GM18502 (cell line): ENCODE results near the gene SWT1.
A peak's percentile ranks its signal among the peaks of the same experiment; 100 is the strongest.
"Not testable (repeated sequence)": the region's sequence is repeated elsewhere in the genome, so short reads cannot be mapped to it uniquely, and the experiment has no call there.

Source experiments
- ATAC-seq: cut with Tn5 transposase; IDR thresholded peaks from one replicate; pipeline ENCODE4 v1.9.1; 2021; ENCODE audit warnings: mild to moderate bottlenecking; ENCODE audit not compliant: unreplicated experiment, poor library complexity

Gene SWT1

DNA sequence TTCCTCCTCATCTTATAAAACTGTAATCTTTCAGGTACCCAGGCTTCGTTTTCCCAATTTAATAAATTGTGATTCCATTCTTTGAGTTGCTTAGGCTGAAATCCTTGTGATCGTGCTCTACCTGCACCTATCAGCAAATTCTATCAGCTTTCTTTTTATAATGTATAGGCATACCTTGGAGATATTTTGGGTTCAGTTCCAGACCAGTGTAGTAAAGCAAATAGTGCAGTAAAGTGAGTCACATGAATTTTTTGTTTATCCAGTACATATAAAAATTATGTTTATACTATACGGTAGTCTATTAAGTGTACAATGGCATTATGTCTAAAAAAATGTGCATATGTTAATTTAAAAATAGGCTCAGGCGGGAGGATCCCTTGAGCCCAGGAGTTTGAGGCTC is 5.5 kb downstream of the SWT1 start:
- no peak for ATAC-seq

DNA sequence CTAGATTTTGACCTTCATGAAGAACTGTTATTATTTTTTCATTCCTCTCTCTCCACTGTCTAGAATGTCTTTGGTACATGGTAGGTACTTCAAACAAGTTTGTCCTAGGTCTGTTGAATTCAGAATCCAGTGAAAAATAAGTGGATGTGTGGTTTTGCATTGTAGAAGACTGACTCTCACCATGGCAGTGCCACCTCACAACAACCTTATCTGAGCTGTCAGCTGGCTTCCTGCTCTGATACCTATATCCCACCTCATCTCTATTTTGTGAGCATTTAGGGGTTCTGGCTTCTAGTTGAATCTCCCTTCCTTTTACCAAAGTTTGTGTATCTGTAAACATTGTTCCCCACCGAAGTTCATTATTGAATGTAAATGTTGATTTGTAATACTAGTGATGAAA is 9.1 kb downstream of the SWT1 start:
- ATAC-seq = no peak

DNA sequence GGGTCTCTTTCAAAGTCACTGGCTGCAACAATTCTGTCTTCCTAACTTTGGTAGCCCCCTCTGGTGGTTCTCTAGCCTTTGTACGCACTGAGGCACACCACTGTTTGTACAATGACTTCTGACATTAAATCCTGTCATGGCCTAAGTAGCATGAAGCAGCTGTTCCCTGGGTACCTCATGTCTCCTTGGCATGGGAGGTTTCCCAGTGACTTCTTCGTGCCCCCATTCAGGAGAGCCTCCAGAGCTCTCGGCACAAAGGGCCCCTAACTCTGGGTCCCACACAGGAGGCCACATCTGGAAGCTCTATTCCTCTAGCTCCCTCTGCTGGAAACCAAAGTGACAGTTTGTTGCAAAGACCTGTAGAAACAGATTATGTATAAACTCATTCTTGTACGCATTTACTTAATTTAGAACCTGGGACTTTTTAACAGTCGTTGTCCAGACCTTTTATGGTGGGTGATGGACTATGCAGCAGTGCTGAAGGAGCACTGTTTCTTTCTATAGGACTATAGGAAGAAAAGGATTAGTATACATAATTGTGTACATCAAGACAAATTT is 13.4 kb downstream of the SWT1 start:
- ATAC-seq = peak; percentile 92

DNA sequence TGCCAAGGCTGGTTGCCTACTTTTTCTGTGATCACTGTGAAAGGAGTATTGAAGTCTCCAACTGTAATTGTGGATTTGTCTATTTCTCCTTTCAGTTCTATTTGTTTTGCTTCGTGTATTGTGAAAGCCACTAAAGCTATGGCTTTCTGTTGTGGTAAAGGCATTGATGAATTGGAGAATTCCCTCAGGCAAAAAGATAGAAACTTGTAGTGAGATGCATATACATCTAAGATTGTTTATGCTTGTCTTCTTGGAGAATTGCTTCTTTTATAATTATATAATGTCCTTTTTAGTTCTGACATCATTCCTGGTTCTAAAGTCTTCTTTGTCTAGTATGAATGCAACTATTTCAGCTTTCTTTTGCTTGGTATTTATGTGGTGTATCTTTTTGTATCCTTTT is 36.8 kb downstream of the SWT1 start:
- ATAC-seq = no peak

DNA sequence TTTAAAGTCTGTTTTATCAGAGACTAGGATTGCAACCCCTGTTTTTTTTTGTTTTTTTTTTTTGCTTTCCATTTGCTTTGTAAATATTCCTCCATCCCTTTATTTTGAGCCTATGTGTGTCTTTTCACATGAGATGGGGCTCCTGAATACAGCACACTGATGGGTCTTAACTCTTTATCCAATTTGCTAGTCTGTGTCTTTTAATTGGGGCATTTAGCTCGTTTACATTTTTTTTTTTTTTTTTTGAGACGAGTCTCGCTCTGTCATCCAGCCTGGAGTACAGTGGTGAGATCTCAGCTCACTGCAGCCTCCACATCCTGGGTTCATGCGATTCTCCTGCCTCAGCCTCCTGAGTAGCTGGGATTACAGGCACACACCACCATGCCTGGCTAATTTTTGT is 41.7 kb downstream of the SWT1 start:
- not testable (repeated sequence) for ATAC-seq

DNA sequence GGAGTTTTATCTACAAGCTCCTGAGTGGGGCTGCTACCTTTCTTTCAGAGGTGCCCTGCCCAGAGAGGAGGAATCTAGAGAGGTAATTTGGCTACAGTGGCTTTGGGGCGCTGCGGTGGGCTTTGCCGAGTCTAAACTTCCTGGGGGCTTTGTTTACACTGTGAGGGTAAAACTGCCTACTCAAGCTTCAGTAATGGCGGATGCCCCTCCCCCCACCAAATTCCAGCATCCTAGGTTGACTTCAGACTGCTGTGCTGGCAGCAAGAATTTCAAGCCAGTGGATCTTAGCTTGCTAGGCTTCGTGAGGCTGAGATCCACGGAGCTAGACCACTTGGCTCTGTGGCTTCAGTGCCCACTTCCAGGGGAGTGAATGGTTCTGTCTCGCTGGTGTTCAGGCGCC is 43.9 kb downstream of the SWT1 start:
- ATAC-seq = no peak

DNA sequence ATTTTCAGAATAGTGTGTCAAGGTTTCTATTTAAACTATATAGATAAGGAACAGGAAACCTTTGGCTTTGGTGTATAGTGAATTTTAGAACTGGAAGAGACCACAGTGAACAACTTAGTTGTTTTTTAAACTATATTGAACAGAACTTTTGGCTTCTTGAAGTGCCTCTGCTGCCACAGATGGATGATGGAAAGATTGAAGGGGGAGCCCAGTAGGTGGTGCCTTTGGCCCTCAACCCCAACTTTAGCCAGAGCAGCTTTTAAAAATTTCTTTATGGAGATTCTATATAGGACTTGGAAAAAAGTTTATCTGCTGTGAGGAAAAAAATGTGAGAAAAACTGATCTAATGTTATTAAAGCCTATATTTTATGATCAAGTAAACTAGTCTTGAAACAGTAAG is 50.2 kb downstream of the SWT1 start:
- no peak for ATAC-seq

DNA sequence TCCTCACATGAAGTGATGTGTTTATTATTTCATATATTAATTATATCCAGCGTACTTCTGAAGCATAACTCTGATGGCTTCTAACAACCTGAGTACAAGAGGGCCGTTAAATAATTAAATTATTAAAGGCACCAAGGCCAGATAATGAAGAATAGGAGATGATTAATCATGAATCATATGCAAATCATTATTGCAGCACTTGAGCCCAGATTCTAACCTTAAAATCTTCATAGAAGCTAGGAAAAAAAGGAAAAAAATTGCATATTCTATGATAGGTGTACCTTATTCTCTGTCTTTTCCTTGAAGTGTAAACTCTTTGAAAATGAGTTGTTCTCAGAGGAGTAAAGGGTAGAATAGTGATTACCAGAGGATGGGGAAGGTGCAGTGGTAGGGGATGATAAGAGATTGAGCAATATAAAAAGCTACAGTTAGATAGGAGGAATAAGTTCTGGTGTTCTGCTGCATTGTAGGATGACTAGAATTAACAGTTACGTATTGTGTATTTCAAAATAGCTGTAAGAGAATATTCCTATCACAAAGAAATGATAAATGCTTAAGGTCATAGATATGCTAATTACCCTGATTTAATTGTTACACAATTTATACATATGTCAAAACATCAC is 51.1 kb downstream of the SWT1 start:
- no peak for ATAC-seq

DNA sequence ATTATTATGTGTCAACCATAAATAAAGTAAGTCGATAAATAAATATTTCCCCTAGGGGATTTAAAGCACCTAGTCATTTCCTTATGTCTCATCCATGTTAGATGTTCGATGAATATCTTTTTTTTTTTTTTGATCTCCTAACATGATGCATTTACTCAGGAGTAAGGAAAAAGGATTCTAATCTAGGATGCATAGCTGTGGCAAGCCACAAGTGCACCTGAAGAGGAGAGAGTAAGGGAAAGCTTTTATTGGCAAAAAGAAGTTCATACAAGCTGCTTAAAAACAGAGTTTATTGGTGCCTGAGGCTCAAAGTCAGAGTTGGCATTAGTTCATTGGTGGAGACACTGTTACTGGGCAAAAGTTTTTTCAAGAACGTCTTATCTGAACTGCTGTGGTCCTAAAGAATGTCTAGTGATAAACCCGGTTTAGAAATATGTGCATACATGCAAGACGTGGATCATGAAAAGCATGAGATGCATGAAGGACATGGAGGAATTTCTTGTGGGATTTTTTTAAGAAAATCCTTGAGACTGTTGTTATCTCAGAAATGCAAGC is 51.7 kb downstream of the SWT1 start:
- ATAC-seq = no peak

DNA sequence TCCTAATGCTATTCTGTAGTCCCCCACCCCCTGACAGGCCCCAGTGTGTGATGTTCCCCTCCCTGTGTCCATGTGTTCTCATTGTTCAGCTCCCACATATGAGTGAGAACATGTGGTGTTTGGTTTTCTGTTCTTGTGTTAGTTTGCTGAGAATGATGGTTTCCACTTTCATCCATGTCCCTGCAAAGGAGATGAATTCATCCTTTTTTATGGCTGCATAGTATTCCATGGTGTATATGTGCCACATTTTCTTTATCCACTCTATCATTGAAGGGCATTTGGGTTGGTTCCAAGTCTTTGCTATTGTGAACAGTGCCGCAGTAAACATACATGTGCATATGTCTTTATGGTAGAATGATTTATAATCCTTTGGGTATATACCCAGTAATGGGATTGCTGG is 52.4 kb downstream of the SWT1 start:
- ATAC-seq = not testable (repeated sequence)

DNA sequence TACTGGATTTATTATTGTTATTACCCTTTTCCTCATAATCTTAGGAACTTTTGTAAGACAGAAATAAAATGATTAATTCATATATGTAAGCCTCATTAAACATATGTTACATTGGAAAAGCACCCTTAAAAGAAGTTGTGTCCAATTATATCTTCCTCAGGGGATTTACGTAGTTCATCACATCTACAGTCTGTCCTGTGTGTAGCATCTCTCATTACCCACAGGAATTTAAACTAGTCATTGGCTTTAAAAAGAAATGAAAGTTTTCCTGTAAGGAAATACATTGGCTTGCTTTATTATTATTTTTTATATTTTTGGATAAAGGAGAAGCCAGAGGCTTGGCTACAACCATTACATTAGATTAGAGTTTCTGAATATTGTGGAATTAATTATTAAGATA is 56.1 kb downstream of the SWT1 start:
- no peak for ATAC-seq

DNA sequence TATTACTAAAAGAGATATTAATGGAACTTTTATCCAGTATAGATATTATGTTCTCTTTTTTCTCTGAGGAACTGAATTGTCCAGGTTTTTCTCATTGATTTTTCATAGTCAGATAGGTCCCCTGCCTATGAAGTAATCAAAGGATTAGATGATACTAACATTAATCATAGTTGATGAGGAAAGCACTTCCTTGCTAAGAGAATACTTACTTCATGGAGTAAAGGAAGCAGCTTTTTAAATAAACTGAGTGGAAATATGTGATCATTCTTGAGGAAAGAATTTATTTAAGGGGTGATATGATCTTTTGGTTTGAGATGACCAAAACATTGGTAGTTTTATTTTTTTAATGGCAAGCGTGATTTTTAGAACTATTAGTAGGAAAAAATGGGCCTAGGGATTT is 58.9 kb downstream of the SWT1 start:
- ATAC-seq = no peak

DNA sequence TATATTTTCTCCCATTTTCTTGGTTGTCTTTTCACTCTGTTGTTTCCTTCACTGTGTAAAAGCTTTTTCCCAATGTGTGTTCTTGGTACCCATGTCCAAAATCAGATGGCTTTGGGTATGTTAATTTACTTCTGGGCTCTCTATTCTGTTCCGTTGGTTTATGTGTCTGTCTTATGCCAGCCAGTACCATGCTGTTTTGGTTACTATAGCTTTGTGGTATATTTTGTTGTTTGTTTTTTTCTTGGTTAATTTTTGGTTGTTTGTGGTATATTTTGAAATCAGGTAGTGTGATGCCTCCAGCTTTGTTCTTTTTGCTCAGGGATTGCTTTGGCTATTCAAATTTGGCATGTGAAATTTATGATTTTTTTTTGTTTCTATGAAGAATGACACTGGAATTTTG is 67.2 kb downstream of the SWT1 start:
- ATAC-seq = no peak

DNA sequence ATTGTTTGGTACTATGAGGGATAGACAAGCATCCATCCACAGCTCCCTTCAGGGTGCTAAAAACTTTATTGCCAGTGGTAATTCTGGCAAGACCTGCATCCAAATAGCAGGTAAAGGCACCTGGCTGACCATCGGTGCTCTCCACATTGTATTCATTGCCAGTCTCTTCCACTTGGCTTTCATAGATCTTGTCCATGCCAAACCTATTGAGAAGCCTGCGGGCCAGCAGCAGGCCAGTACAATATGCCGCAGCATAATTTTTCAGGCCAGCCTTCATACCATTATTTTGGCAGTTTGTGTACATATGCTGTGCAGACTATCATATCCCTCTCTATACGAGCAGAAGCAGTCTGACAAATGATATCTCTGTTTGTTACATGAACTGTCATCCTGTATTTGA is 70.2 kb downstream of the SWT1 start:
- ATAC-seq = no peak

DNA sequence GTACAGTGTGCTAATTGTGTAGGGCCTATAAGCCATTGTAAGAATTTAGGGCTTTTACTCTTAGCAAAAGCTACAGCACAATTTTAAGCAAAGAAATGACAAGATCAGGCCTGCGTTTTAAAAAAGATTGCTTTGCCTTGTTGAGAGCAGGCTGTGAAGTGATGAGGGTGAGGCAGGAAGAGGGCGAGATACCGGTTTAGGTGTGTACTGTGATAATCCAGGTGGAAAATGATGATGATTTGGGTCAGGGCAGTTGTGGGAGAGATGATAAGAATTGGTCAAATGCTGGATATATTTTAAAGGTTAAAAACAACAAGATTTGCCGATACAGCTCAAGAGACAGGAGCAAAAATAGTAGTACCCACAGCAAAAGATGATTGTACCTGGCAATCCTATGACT is 72.0 kb downstream of the SWT1 start:
- ATAC-seq = no peak

DNA sequence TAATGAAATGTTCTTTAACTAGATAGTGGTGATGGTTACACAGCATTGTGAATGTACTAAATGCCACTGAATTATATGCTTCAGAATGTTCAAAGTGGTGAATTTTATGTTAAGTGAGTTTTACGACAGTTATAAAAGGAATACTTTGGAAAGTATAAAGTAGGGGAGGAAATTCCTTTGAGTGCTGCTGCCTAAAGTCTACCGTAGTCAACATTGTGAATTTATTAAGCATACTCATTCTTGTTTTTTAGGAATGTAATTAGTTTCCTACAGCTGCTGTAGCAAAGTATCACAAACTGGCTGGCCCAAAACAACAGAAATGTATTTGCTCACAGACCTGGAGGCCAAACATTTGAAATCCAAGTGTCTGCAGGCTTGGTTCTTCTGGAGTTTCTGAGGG is 73.0 kb downstream of the SWT1 start:
- no peak for ATAC-seq

DNA sequence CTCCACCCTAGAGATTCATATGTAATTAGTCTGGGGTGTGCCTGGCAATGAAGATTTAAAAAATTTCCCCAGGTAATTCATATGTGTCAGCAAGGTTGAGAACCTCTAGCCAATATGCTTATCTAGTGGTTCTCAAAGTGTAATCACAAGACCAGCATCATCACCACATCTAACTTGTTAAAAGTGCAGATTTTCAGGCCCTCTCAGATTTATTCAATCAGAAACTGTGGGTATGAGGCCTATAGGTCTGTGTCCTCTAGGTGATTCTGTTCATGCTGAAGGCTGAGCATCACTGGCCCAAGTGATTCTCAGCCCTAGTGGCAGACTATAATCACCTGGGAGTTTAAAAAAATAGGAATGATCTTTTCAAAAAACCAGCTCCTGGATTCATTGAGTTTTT is 75.9 kb downstream of the SWT1 start:
- ATAC-seq = no peak

DNA sequence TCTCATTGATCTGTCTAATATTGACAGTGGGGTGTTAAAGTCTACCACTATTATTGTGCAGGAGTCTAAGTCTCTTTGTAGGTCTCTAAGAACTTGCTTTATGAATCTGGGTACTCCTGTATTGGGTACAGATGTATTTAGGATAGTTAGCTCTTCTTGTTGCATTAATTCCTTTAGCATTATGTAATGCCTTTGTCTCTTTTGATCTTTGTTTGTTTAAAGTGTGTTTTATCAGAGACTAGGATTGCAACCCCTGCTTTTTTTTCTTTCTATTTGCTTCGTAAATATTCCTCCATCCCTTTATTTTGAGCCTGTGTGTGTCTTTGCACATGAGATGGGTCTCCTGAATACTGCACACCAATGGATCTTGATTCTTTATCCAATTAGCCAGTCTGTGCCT is 77.2 kb downstream of the SWT1 start:
- not testable (repeated sequence) for ATAC-seq

DNA sequence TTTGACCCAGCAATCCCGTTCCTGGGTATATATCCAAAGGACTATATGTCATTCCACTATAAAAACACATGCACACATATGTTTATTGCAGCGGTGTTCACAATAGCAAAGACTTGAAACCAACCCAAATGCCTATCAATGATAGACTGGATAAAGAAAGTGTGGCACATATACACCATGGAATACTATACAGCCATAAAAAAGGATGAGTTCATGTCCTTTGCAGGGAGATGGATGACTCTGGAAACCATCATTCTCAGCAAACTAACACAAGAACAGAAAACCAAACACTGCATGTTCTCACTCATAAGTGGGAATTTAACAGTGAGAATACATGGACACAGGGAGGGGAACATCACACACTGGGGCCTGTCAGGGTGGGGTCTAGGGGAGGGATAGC is 80.2 kb downstream of the SWT1 start:
- not testable (repeated sequence) for ATAC-seq

DNA sequence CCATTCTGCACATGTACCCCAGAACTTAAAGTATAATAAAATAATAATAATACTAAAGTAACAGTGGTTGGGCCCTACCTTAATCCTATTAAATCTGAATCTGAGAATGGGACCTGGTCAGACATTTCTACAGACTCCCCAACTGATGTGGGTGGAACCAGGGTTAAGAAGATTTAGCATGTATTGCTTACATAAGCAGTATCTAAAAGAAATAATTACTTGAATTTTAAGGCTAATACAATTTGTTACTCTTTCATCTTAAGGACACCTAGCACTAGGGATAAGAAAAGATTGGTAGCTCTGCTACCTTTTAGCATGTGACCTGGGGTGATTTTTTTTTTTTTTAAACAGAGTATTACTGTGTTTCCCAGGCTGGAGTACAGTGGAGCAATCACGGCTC is 80.7 kb downstream of the SWT1 start:
- ATAC-seq = no peak

DNA sequence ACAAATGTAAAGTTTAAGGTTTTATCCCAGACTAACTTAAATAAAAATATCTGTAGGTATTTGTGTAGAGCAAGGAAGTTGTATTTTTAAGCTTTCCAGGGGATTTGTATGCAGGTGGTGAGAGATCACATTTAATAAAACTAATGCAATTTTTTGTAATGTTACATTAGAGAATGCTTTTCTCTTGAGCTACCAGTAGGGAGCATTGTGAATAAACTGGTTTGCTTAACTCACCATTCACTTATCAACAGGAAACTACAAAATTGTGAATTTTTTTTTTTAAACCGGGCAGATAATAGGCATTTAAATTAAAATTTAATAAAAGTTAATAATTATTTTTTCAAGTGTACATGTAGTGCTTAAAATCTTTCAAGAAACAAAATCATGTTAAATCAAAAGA is 81.5 kb downstream of the SWT1 start:
- ATAC-seq = no peak

DNA sequence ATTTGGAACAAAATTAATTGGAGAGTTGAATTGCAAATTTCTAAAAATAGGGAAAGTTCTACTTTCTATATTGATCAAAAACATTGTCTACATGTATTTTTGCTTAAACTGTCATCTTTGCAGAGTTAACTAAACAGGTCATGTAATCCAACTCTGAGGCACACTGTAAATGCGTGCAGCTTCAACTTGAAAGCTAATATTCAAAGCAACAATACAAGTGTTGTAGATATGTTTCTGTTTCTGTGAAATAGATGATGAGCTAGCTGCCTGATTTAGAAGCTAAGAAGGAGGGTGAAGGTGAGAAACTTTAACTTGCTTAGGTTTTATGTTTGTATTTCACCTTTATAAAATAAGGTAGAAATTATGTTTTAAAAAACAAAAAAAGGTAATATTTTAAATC is 82.9 kb downstream of the SWT1 start:
- ATAC-seq = no peak
